Osteocyte (in vitro differentiated cells): ENCODE data around the gene VMO1. TPM values are rescaled to one million over a fixed set of nuclear protein-coding genes. Genes with fewer than 3 reads are reported as not detected.

ENCODE experiments used
- DNase-seq: peaks from one replicate; pipeline ENCODE4 v3.0.0; 2021; ENCODE audit warnings: mixed read lengths; ENCODE audit not compliant: unreplicated experiment; ENCODE audit errors: extremely low spot score
- H3K27ac Mint-ChIP-seq: one replicate; pipeline ENCODE4 v1.8.0; 2021; ENCODE audit warnings: mild to moderate bottlenecking, mixed read lengths; ENCODE audit not compliant: unreplicated experiment
- H3K27me3 Mint-ChIP-seq: one replicate; pipeline ENCODE4 v1.8.0; 2021; ENCODE audit warnings: mixed read lengths; ENCODE audit not compliant: unreplicated experiment
- H3K36me3 Mint-ChIP-seq: one replicate; pipeline ENCODE4 v1.8.0; 2021; ENCODE audit warnings: mixed read lengths; ENCODE audit not compliant: unreplicated experiment
- H3K4me1 Mint-ChIP-seq: one replicate; pipeline ENCODE4 v1.8.0; 2021; ENCODE audit warnings: mixed read lengths; ENCODE audit not compliant: unreplicated experiment
- H3K4me3 Mint-ChIP-seq: one replicate; pipeline ENCODE4 v1.8.0; 2021; ENCODE audit warnings: mild to moderate bottlenecking, moderate library complexity, mixed read lengths; ENCODE audit not compliant: unreplicated experiment
- H3K9me3 Mint-ChIP-seq: one replicate; pipeline ENCODE4 v1.8.0; 2021; ENCODE audit warnings: mixed read lengths; ENCODE audit not compliant: unreplicated experiment
- CTCF ChIP-seq: fragments of 200-600 bp; sonication (generic); IDR thresholded peaks from 2 replicates; pipeline ENCODE4 v1.5.0; 2021; ENCODE audit warnings: antibody characterized with exemption, mild to moderate bottlenecking, moderate library complexity
- total RNA-seq: library from RNA; stranded (reverse); gene quantifications from 2 replicates; pipeline ENCODE4 v1.2.1, GENCODE V29; 2021

VMO1 gene
- total RNA-seq, 1 donor from 2014 or later, result 2.4 TPM

GRCh38 chr17:4743216-4743615 is 42.9 kb downstream of the VMO1 start:
- Mint-ChIP-seq H3K4me3 (no peak overlapping the region), H3K27ac (no peak overlapping the region), H3K36me3 (no peaks in the 10 kb centered on the region), H3K27me3 (peaks cover 28% of the 10 kb centered on the region), H3K4me1 (peaks cover 20% of the 10 kb centered on the region), H3K9me3 (no peaks in the 10 kb centered on the region)
- DNase-seq, result no peak
- TF ChIP-seq CTCF, result no peak

- no peak overlapping the region for H3K27ac Mint-ChIP-seq
- no peaks in the 10 kb centered on the region for H3K36me3 Mint-ChIP-seq
- no peaks in the 10 kb centered on the region for H3K9me3 Mint-ChIP-seq
- no peak for TF ChIP-seq CTCF
- H3K27me3 Mint-ChIP-seq, result peaks cover 26% of the 10 kb centered on the region
- H3K4me1 Mint-ChIP-seq, result peaks cover 20% of the 10 kb centered on the region
- DNase-seq, result no peak
- H3K4me3 Mint-ChIP-seq, result no peak overlapping the region
Measured at GRCh38 chr17:4742629-4743028, 43.5 kb downstream of the VMO1 start.

GRCh38 chr17:4742133-4742532 is 44.0 kb downstream of the VMO1 start:
- H3K4me3 Mint-ChIP-seq, result no peak overlapping the region
- DNase-seq, result no peak
- H3K27ac Mint-ChIP-seq, result no peak overlapping the region
- peaks cover 20% of the 10 kb centered on the region for H3K4me1 Mint-ChIP-seq
- H3K27me3 Mint-ChIP-seq, result peaks cover 25% of the 10 kb centered on the region
- no peak for TF ChIP-seq CTCF
- H3K9me3 Mint-ChIP-seq, result no peaks in the 10 kb centered on the region
- no peaks in the 10 kb centered on the region for H3K36me3 Mint-ChIP-seq

- no peaks in the 10 kb centered on the region for H3K36me3 Mint-ChIP-seq
- TF ChIP-seq CTCF, result no peak
- no peak overlapping the region for H3K27ac Mint-ChIP-seq
- H3K27me3 Mint-ChIP-seq, result peaks cover 22% of the 10 kb centered on the region
- H3K4me3 Mint-ChIP-seq, result no peak overlapping the region
- peaks cover 20% of the 10 kb centered on the region for H3K4me1 Mint-ChIP-seq
- DNase-seq, result no peak
- no peaks in the 10 kb centered on the region for H3K9me3 Mint-ChIP-seq
Measured at GRCh38 chr17:4741544-4741943, 44.6 kb downstream of the VMO1 start.

GRCh38 chr17:4740584-4740983 is 45.6 kb downstream of the VMO1 start:
- Mint-ChIP-seq H3K4me1 (peaks cover 20% of the 10 kb centered on the region), H3K9me3 (no peaks in the 10 kb centered on the region), H3K27ac (peak overlapping the region; percentile 19), H3K36me3 (no peaks in the 10 kb centered on the region), H3K4me3 (peak overlapping the region; percentile 75), H3K27me3 (peaks cover 24% of the 10 kb centered on the region)
- no peak for DNase-seq
- no peak for TF ChIP-seq CTCF
